WERI-Rb-1 (cell line): ENCODE measurements around the gene COA5.
A peak's percentile ranks its signal among the peaks of the same experiment; 100 is the strongest.

ENCODE experiments used
- DNase-seq: peaks from one replicate; pipeline ENCODE4 v3.0.0-alpha.2; 2020
- H3K27ac ChIP-seq: fragments of 250-450 bp; sonication (Bioruptor Pico); 2 replicates; pipeline ENCODE4 v1.5.1; 2020; ENCODE audit warnings: mild to moderate bottlenecking, moderate library complexity
- H3K27me3 ChIP-seq: fragments of 250-450 bp; sonication (Bioruptor Pico); 2 replicates; pipeline ENCODE4 v1.5.1; 2021; ENCODE audit warnings: mild to moderate bottlenecking, low read depth, moderate library complexity; ENCODE audit not compliant: insufficient read depth, severe bottlenecking
- H3K36me3 ChIP-seq: fragments of 250-450 bp; sonication (Bioruptor Pico); 2 replicates; pipeline ENCODE4 v1.5.1; 2020; ENCODE audit warnings: mild to moderate bottlenecking, moderate library complexity
- H3K4me3 ChIP-seq: 2 replicates; pipeline ENCODE4 v1.5.1; 2011; ENCODE audit warnings: low read depth, mild to moderate bottlenecking, control low read depth, low read length
- H3K9me3 ChIP-seq: fragments of 250-450 bp; sonication (Bioruptor Pico); 2 replicates; pipeline ENCODE4 v1.5.1; 2021; ENCODE audit warnings: mild to moderate bottlenecking, moderate library complexity; ENCODE audit not compliant: severe bottlenecking
- CTCF ChIP-seq: IDR thresholded peaks from 2 replicates; pipeline ENCODE4 v1.5.1; 2011; ENCODE audit warnings: low read depth, mild to moderate bottlenecking, control low read depth, inconsistent platforms, low read length

Gene COA5

GRCh38 chr2:98614024-98614739 lies 5.9 kb upstream of the COA5 start:
- H3K27me3 ChIP-seq: no peaks in the 10 kb centered on the region
- peaks cover 67% of the 10 kb centered on the region for H3K36me3 ChIP-seq

DNA sequence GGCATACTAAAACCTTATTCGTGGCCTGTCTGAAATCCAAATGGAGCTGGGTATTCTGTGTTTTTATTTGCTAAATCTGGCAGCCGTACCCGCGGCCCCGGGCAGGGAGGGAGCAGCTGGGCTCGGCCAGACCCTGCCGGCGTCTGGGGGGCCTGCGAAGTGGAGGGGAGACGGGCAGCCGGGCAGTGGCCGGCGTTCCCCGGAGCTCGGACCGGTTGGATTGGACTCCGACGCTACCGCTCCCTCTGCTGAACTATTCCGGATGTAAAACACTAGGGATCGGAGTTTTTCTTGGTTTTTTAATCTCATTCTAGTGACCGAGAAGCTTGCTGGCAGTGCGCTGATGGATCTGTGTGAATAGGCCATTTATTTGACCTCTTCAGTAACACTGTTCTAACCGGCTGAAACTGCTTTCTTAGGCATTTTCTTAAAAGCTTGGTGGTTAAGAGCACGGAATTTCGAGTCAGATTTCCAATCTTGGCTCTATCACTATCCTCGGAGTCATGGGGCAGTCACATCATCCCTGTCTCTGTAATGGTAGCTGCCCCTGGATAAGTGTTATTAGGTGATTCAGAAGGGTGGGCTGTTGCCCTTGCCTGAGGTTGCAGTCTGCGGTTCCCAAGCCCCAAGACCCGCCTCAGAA lies 771 bp upstream of the COA5 start:
- Histone ChIP-seq H3K9me3 (no peaks in the 10 kb centered on the region), H3K27ac (peak overlapping the region; percentile 87), H3K27me3 (no peaks in the 10 kb centered on the region), H3K4me3 (peak overlapping the region; percentile 73), H3K36me3 (peaks cover 35% of the 10 kb centered on the region)
- DNase-seq: no peak
- no peak for TF ChIP-seq CTCF

More at GRCh38 chr2:98614024-98614739, 5.9 kb upstream of the COA5 start:
- DNase-seq: no peak
- H3K27ac ChIP-seq: no peak overlapping the region
- no peaks in the 10 kb centered on the region for H3K9me3 ChIP-seq
- TF ChIP-seq CTCF: no peak
- H3K4me3 ChIP-seq: no peak overlapping the region

- no peaks in the 10 kb centered on the region for H3K9me3 ChIP-seq
- H3K4me3 ChIP-seq: peak overlapping the region; percentile 73
- no peaks in the 10 kb centered on the region for H3K27me3 ChIP-seq
- DNase-seq: no peak
- peaks cover 34% of the 10 kb centered on the region for H3K36me3 ChIP-seq
- peak overlapping the region; percentile 87 for H3K27ac ChIP-seq
- TF ChIP-seq CTCF: no peak
Observed at GRCh38 chr2:98607741-98608115, 584 bp downstream of the COA5 start.

- Histone ChIP-seq H3K36me3 (peaks cover 29% of the 10 kb centered on the region), H3K9me3 (no peaks in the 10 kb centered on the region), H3K27ac (no peak overlapping the region), H3K27me3 (no peaks in the 10 kb centered on the region), H3K4me3 (peak overlapping the region; percentile 73)
- no peak for TF ChIP-seq CTCF
- no peak for DNase-seq
Observed at GRCh38 chr2:98607104-98607503, 1.2 kb downstream of the COA5 start.

GRCh38 chr2:98606431-98606830 lies 1.9 kb downstream of the COA5 start:
- no peak for DNase-seq
- peaks cover 27% of the 10 kb centered on the region for H3K36me3 ChIP-seq
- no peak overlapping the region for H3K27ac ChIP-seq
- H3K27me3 ChIP-seq: no peaks in the 10 kb centered on the region
- no peak for TF ChIP-seq CTCF
- no peaks in the 10 kb centered on the region for H3K9me3 ChIP-seq
- no peak overlapping the region for H3K4me3 ChIP-seq
